IgD-negative memory B cell (primary cell): ENCODE measurements around the gene ALPI. TPM values are rescaled to one million over a fixed set of nuclear protein-coding genes. Genes with fewer than 3 reads are reported as not detected.
"Not testable (repeated sequence)": the region's sequence is repeated elsewhere in the genome, so short reads cannot be mapped to it uniquely, and the experiment has no call there.

Experiments
- H3K27ac Mint-ChIP-seq, 3 donors: one replicate each; pipeline ENCODE4 v1.8.0; 2020 to 2022; ENCODE audit warnings: mild to moderate bottlenecking in 3 of 3, mixed read lengths in 3 of 3, moderate library complexity in 1 of 3
- H3K27me3 Mint-ChIP-seq: one replicate; pipeline ENCODE4 v1.8.0; 2021; ENCODE audit warnings: mixed read lengths
- H3K36me3 Mint-ChIP-seq: one replicate; pipeline ENCODE4 v1.8.0; 2020; ENCODE audit warnings: mild to moderate bottlenecking, mixed read lengths
- H3K4me1 Mint-ChIP-seq, 3 donors: one replicate each; pipeline ENCODE4 v1.8.0; 2020 to 2022; ENCODE audit warnings: mixed read lengths in 3 of 3, mild to moderate bottlenecking in 1 of 3
- H3K4me3 Mint-ChIP-seq, 4 donors: one replicate each; pipeline ENCODE4 v1.8.0; 2020 to 2022; ENCODE audit warnings: mild to moderate bottlenecking in 4 of 4, mixed read lengths in 4 of 4, moderate library complexity in 3 of 4
- H3K9me3 Mint-ChIP-seq, 3 donors: one replicate each; pipeline ENCODE4 v1.8.0; 2020 to 2021; ENCODE audit warnings: mixed read lengths in 3 of 3, mild to moderate bottlenecking in 1 of 3
- polyA plus RNA-seq: library from polyadenylated mRNA; unstranded; fragments of 300-500 nt; fragmentation: Illumina TruSeq; gene quantifications from one replicate; pipeline ENCODE4 v1.2.3, GENCODE V29; 2021

The ALPI gene
- polyA plus RNA-seq, 1 donor from 2014 or later: not detected

- Mint-ChIP-seq H3K36me3 (no peaks in the 10 kb centered on the region), H3K27ac (no peak overlapping the region), H3K27me3 (peaks cover 5% of the 10 kb centered on the region), H3K9me3 (no peaks in the 10 kb centered on the region), H3K4me1 (peaks cover 0 to 2% (median 2%) of the 10 kb centered on the region in 3 donors), H3K4me3 (no peak overlapping the region)
These were observed 11.4 kb upstream of the ALPI start for GRCh38 chr2:232444409-232445148.

- H3K9me3 Mint-ChIP-seq, H3K27me3 Mint-ChIP-seq, H3K4me3 Mint-ChIP-seq, H3K36me3 Mint-ChIP-seq, H3K4me1 Mint-ChIP-seq, H3K27ac Mint-ChIP-seq: not testable (repeated sequence)
These were observed 10.6 kb upstream of the ALPI start for GRCh38 chr2:232445149-232445885.

- H3K4me3 Mint-ChIP-seq, H3K27ac Mint-ChIP-seq, H3K27me3 Mint-ChIP-seq, H3K36me3 Mint-ChIP-seq, H3K9me3 Mint-ChIP-seq, H3K4me1 Mint-ChIP-seq: not testable (repeated sequence)
These were observed 9.6 kb upstream of the ALPI start for GRCh38 chr2:232446266-232446777.

GRCh38 chr2:232447091-232447620 is 8.8 kb upstream of the ALPI start:
- H3K27me3 Mint-ChIP-seq: peaks cover 3% of the 10 kb centered on the region
- H3K9me3 Mint-ChIP-seq: no peaks in the 10 kb centered on the region
- H3K4me1 Mint-ChIP-seq: peaks cover 0 to 2% (median 0%) of the 10 kb centered on the region in 3 donors
- H3K27ac Mint-ChIP-seq: no peak overlapping the region
- H3K4me3 Mint-ChIP-seq: no peak overlapping the region
- H3K36me3 Mint-ChIP-seq: no peaks in the 10 kb centered on the region

GRCh38 chr2:232447638-232448303 is 8.2 kb upstream of the ALPI start:
- peaks cover 0 to 2% (median 0%) of the 10 kb centered on the region in 3 donors for H3K4me1 Mint-ChIP-seq
- peaks cover 3% of the 10 kb centered on the region for H3K27me3 Mint-ChIP-seq
- no peaks in the 10 kb centered on the region for H3K36me3 Mint-ChIP-seq
- no peaks in the 10 kb centered on the region for H3K9me3 Mint-ChIP-seq
- H3K27ac Mint-ChIP-seq: no peak overlapping the region
- no peak overlapping the region for H3K4me3 Mint-ChIP-seq

- Mint-ChIP-seq H3K27me3 (peaks cover 3% of the 10 kb centered on the region), H3K9me3 (no peaks in the 10 kb centered on the region), H3K4me3 (no peak overlapping the region), H3K4me1 (peaks cover 0 to 2% (median 0%) of the 10 kb centered on the region in 3 donors), H3K36me3 (no peaks in the 10 kb centered on the region), H3K27ac (no peak overlapping the region)
These were observed 7.7 kb upstream of the ALPI start for GRCh38 chr2:232448304-232448690.

- Mint-ChIP-seq H3K9me3 (no peaks in the 10 kb centered on the region), H3K27ac (no peak overlapping the region), H3K4me1 (peaks cover 0 to 2% (median 0%) of the 10 kb centered on the region in 3 donors), H3K27me3 (no peaks in the 10 kb centered on the region), H3K4me3 (no peak overlapping the region), H3K36me3 (no peaks in the 10 kb centered on the region)
These were observed 6.0 kb upstream of the ALPI start for GRCh38 chr2:232449964-232450363.

- not testable (repeated sequence) for H3K27ac Mint-ChIP-seq, H3K4me1 Mint-ChIP-seq
These were observed 4.3 kb upstream of the ALPI start for GRCh38 chr2:232451645-232452044.

GRCh38 chr2:232454630-232455029 is 1.3 kb upstream of the ALPI start:
- Mint-ChIP-seq H3K36me3 (no peaks in the 10 kb centered on the region), H3K27me3 (peaks cover 7% of the 10 kb centered on the region), H3K9me3 (no peaks in the 10 kb centered on the region), H3K4me3 (no peak overlapping the region), H3K27ac (peak overlapping the region in 1 of 3 donors; percentile 8), H3K4me1 (no peaks in the 10 kb centered on the region)

More at GRCh38 chr2:232451645-232452044, 4.3 kb upstream of the ALPI start:
- H3K9me3 Mint-ChIP-seq, H3K36me3 Mint-ChIP-seq, H3K27me3 Mint-ChIP-seq: not testable (repeated sequence)
- H3K4me3 Mint-ChIP-seq: peak overlapping the region in 1 of 4 donors; percentile 39

GRCh38 chr2:232456296-232457120 is 555 bp downstream of the ALPI start:
- Mint-ChIP-seq H3K4me1 (no peaks in the 10 kb centered on the region), H3K9me3 (no peaks in the 10 kb centered on the region), H3K36me3 (no peaks in the 10 kb centered on the region), H3K27me3 (peaks cover 13% of the 10 kb centered on the region), H3K4me3 (no peak overlapping the region), H3K27ac (peak overlapping the region in 1 of 3 donors; percentile 43)

- Mint-ChIP-seq H3K27ac (no peak overlapping the region), H3K27me3 (peaks cover 13% of the 10 kb centered on the region), H3K9me3 (no peaks in the 10 kb centered on the region), H3K36me3 (no peaks in the 10 kb centered on the region), H3K4me3 (no peak overlapping the region), H3K4me1 (no peaks in the 10 kb centered on the region)
These were observed 1.4 kb downstream of the ALPI start for GRCh38 chr2:232457121-232458011.

- no peak overlapping the region for H3K4me3 Mint-ChIP-seq
- H3K27me3 Mint-ChIP-seq: peaks cover 13% of the 10 kb centered on the region
- no peaks in the 10 kb centered on the region for H3K36me3 Mint-ChIP-seq
- H3K9me3 Mint-ChIP-seq: no peaks in the 10 kb centered on the region
- no peaks in the 10 kb centered on the region for H3K4me1 Mint-ChIP-seq
- peak overlapping the region in 1 of 3 donors; percentile 80 for H3K27ac Mint-ChIP-seq
These were observed 2.2 kb downstream of the ALPI start for GRCh38 chr2:232458051-232458660.

GRCh38 chr2:232458661-232459418 is 2.9 kb downstream of the ALPI start:
- Mint-ChIP-seq H3K4me1 (no peaks in the 10 kb centered on the region), H3K4me3 (no peak overlapping the region), H3K27me3 (peaks cover 13% of the 10 kb centered on the region), H3K9me3 (no peaks in the 10 kb centered on the region), H3K27ac (peak overlapping the region in 1 of 3 donors; percentile 80), H3K36me3 (no peaks in the 10 kb centered on the region)
